Kasumi-1 (cell line): Measurements from ENCODE around the gene ETAA1.

Source experiments
- DNase-seq, 2 experiments: peaks; one replicate each; lab custom pipeline; 2025; lab: John Stamatoyannopoulos, UW

Gene ETAA1

DNA sequence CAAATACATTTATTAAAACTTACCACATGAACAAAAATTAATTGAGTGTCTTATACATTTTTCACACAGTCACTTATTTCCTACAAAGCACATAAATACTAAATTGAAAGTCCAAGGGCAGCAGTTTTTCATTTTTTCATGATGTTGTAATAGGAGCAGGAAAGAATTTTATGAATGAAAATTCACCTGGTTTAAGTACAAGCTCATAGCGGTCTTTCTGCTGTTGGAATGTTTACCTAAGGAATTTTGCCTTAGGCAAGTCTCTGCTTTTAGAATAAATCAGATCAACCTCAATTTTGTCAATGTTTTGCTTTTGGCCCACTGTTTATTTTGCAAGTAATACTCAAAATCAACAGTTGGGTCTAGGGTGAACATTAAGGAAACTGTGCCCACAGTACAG is 40.0 kb downstream of the ETAA1 start:
- no peak for DNase-seq

DNA sequence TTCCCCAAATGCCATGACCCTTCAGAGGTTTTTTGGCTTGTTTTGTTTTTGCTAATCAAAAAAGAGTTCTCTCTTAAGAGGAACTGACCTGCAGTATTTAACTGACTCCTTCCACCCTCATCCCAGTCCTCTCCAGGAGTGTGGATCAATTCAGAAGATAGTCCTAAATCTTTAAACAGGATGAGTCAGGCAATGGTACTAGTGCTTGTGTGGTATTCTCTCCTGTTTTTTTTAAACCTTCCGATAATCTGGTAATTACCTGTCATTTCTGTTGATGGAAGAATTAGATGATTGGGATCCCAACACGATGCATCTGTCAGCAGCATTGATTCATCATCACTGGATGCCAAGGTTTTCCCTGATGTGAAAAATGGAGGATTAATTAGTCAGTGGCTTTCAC is 41.2 kb downstream of the ETAA1 start:
- DNase-seq: no peak

DNA sequence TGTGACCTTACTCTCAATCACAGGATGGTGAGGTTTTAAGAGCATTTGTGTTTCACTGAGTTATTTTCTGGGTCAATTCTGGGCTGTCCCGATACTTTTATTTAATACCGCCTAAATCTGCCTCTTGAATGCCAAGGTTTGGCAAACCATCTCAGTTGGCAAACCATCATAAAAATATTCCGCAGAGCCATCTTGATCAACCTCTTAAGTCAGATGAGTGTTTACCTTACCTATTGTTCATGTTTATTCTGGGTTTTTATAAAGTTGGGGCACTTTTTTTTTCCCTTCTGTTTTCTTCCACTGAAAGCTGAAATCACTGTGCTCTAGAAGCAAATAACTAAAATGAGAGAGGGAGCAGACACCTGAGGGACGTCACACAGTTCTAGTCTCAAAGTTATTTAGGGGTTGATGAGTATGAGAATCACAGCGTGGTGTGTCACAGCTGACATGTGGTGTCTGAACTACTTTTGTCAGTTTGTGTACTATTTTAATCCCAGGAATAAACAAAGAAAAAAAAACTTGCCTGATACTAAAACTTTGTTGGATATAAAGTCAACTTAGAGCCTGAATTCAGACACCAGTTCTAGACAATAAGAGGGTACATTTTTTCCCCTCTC is 48.6 kb downstream of the ETAA1 start:
- no peak for DNase-seq

DNA sequence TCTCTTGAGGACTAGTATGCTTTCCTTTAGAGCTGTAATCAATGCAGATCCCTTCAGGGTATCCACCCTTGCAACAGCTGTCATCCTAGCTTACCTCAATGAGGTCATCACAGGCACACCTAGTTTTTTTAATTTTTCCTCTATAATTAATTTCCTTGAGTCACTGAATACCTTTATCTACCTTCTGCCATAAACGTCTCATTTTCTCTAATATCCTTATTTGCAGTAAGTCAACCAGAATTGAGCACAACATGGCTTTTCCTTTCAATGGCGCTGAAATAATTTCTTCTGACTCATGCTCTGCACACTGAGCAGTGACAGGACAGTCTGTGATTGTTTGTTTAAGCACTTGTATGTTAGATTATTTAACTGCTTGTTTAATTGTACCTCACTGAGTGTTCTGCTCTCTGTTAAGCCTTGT is 49.4 kb downstream of the ETAA1 start:
- no peak for DNase-seq

DNA sequence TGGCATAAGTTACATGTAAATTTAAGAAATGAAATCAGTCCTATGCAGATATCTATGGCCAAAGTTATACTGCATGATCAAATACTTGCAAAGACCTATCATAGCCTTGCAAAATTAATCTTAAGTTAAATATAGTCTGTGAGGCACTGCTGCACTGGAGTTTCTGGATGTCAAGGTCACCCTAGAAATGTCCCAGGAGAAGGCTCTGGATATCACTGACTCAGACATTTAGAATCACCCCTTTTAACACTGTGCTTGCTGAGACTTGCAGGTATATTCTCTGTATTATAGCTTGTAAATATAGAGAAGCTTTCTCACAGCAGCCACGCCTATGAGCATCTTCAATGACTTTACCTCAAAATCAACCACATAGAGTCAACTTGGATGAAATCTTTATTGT is 51.5 kb downstream of the ETAA1 start:
- no peak for DNase-seq

DNA sequence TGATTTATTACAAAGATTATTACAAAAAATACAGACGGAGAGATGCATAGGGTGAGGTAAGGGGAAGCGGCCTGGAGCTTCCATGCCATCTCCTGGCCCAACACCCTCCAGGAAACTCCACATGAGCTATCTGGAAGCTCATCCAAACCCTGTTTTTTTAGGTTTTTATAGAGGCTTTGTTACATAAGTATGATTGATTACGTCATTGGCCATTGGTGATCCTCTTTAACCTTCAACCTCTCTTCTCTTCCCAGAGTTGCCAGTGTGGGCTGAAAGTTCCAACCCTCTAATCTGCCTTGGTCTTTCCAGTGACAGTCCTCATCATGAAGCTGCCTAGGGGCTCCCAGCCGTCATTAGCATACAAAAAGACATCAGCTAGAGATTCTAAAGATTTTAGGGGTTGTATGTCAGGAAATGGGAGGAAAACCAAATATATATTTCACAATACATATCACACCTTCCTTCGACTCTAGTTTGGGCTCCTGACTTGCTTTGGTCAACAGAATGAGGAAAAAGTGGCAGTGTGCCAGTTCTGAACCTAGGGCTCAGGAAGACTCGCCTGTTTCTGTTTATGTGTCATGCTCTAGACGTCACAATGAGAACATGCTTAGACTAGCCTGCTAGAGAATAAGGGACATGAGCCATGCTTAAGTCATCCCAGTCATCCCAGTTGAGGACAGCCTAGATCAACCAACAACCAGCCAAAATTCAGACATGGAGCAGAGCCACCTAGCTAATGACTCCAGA is 54.1 kb downstream of the ETAA1 start:
- no peak for DNase-seq

DNA sequence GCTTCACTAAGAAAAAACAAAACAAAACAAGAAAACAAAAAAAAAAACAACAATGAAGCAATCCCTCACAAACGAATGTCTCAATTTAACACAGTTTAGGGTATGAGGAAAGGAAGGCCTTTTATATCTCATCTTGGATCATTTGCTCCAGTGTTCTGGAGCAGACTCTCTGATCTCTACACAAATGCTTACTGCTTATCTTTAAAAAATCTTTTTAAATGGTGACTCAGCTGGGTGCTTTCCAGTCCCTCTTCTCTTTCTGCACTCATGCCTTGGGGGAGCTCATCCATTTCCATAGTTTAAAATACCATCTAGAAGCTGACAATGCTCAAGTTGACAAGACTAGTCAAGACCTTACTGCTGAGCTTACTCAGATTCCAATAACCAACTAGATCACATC is 56.2 kb downstream of the ETAA1 start:
- no peak for DNase-seq

DNA sequence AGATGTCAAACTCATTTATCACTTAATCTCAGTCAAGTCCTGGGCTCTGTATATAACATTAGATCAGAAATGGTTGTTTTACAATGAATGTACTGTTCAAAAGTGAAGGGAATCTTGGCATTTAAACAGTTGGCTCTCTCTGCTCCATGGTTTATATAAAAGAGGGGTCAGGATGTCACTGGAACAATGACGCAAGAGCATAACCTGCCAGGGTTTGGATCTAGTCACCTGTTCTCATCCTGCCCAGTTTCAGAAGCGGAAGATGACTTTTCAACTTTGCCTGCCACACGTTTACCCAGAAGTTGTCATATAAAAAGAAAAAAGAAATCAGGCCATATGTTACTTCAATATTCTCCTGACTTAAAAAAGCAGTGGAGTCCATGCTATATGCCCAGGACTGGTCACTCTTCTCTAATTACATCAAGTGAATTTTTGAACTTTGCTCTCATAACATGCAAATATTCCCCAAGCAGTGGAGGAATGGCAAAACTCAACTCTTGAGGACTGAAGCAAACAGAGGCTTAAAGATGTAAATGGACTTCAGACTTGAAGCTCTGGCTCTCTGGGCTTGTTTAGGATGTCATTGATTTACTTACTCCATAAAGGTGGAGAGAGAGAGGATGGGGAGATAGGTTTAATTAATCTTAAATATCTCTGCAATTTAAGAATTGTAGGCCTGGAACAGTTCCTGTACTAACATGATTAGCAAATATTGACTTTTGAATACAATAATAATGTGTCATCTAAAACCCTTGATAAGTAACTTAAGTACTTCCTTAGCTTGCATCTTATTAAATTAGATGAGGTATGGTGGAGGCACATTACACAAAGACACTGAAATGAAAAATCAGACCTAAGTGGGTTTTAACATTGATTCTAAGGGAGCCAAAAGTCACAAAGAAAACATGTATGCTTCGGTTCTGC is 58.3 kb downstream of the ETAA1 start:
- no peak for DNase-seq

DNA sequence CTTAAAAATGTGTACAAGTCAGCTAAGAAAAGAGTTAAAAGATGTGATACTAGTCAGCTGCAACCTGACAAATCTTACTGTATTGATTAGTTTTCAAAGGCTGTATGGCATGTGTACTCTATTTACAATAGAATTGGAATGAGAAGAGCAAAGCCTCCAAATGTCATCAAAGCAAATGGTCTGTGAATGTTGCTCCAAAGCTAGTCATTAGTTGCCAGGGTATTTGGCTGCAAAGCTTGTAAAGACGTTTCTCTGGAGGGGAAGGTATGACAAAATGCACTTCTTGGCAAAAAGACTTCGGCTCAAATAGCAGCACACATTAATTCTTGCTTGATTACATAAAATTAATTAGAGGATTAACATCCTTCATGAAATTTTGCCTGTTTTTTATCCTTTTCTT is 59.3 kb downstream of the ETAA1 start:
- no peak for DNase-seq

DNA sequence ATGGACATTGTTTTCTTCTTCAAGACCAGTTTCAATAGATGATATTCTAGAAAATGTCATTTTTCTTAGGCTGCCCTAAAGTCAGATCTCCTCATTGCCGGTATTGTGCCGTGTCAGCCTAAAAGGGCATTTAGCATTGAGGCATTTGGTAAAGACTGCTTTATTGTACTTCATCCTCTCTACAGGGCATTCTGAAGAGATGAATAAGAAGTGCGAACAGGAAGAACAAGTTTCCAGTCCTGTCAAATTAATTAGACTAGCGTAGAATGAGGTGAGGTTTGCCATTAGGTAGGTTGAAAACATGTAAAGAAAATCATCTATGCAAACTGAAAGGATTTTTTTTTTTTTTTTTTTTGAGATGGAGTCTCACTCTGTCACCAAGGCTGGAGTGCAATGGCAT is 60.6 kb downstream of the ETAA1 start:
- DNase-seq: no peak

DNA sequence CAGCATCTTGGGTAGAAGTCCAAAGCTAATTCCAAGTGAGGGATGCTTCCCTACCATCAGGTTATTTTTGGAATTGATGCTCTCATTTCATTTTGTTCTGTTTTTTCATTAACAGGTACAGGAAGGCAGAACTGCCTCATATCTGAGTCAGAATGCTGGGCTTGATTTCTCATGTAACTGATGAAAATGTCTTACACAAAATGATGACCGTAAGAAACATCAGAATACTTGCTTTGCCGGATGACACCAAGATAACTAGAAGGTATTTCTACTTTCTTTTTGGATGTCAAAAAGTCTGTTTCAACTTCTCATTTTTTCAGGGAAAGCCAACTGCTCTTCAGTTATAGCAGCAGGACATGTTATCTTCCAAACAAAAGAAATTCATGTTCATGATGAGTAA is 62.6 kb downstream of the ETAA1 start:
- DNase-seq: no peak
